Liver (tissue), 2 donors: ENCODE data around the gene RTP5.

Experiments
- MAX ChIP-seq: IDR thresholded peaks from 2 replicates; pipeline ENCODE4 v1.6.1; 2016; ENCODE audit warnings: antibody characterized with exemption
- RAD21 ChIP-seq, 2 donors: IDR thresholded peaks; 2 replicates each; pipeline ENCODE4 v1.6.1; 2016; ENCODE audit warnings: antibody characterized with exemption in 2 of 2, mild to moderate bottlenecking in 2 of 2
- donor health status: healthy.

- TF ChIP-seq RAD21 (IDR thresholded peaks at IDR 0.05) (no peak), MAX (no peak)
These were observed 35.5 kb downstream of the RTP5 start for GRCh38 chr2:241904791-241905710.
